Colonic mucosa (tissue), 4 donors: ENCODE results near the gene CD82. TPM values are rescaled to one million over a fixed set of nuclear protein-coding genes. Genes with fewer than 3 reads are reported as not detected.

ENCODE experiments used
- DNase-seq: peaks from one replicate; pipeline ENCODE4 v3.0.0-alpha.2; 2020
- H3K27ac ChIP-seq: fragments of 200-600 bp; one replicate; pipeline ENCODE4 v1.8.0; 2021
- H3K27me3 ChIP-seq: fragments of 200-600 bp; one replicate; pipeline ENCODE4 v1.8.0; 2021
- H3K36me3 ChIP-seq: fragments of 200-600 bp; one replicate; pipeline ENCODE4 v1.8.0; 2021
- H3K4me1 ChIP-seq: fragments of 200-600 bp; one replicate; pipeline ENCODE4 v1.8.0; 2021; ENCODE audit warnings: mild to moderate bottlenecking
- H3K4me3 ChIP-seq: fragments of 200-600 bp; one replicate; pipeline ENCODE4 v1.8.0; 2021
- H3K9ac ChIP-seq, 2 donors: one replicate each; pipeline ENCODE4 v1.7.0; 2013; ENCODE audit warnings: control low read depth in 2 of 2, low read depth in 2 of 2, low read length in 2 of 2
- H3K9me3 ChIP-seq: fragments of 200-600 bp; one replicate; pipeline ENCODE4 v1.8.0; 2021
- intact Hi-C: fragments of 100-400 bp; cut with DNase I; formaldehyde crosslinking; loops from one replicate; pipeline ENCODE4 v1.14.1; 2022
- total RNA-seq, 2 donors: library from RNA; stranded (reverse); fragmentation: NEBNext Ultra II Directional in 1 of 2; extraction: Animal tissue kit (Norgen Biotek cat#: 25700) in 1 of 2; gene quantifications; one replicate each; pipeline ENCODE4 v1.2.1, GENCODE V29; 2021
- TF ChIP-seq, protein P1 (sequence below): fragments of 200-600 bp; IDR thresholded peaks from one replicate; pipeline ENCODE4 v1.8.0; 2022; ENCODE audit warnings: antibody characterized with exemption, mild to moderate bottlenecking
- donor health status: healthy.
- donor health status: DM: no; HTN: no; CAD: no.
- donor health status: DM: no; HTN: no; CAD: no.

CD82 gene
- total RNA-seq, 2 donors from 2014 or later = 36.2 to 41.6 TPM

DNA sequence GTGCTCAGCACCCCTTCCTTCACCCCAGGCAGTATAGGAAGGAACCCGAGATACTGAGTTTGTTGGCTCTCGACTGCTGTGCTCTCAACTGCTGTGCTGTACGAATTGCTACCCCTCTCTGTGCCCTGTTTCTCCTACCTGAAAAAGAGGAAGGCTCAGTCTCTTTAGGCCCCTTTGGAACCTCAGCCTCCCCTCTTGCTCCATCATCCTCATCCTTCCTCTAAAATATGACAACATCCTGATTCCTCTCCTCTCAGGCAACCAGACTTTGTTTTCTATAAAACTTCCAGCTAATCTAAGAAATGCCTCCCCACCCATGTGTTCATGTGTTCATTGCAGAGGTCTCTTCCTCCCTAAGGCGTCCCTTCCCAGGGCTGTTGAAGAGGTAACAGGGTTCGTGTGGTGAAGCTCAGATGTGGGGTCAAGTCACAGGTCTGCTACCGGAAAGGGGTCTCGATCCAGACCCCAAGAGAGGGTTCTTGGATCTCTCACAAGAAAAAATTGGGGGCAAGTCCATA, 35.5 kb upstream of the CD82 start:
- Histone ChIP-seq H3K9ac (no peak overlapping the region), H3K9me3 (no peaks in the 10 kb centered on the region), H3K4me1 (no peaks in the 10 kb centered on the region), H3K27me3 (no peaks in the 10 kb centered on the region), H3K36me3 (no peaks in the 10 kb centered on the region), H3K4me3 (no peak overlapping the region), H3K27ac (no peak overlapping the region)
- TF ChIP-seq, protein P1, sequence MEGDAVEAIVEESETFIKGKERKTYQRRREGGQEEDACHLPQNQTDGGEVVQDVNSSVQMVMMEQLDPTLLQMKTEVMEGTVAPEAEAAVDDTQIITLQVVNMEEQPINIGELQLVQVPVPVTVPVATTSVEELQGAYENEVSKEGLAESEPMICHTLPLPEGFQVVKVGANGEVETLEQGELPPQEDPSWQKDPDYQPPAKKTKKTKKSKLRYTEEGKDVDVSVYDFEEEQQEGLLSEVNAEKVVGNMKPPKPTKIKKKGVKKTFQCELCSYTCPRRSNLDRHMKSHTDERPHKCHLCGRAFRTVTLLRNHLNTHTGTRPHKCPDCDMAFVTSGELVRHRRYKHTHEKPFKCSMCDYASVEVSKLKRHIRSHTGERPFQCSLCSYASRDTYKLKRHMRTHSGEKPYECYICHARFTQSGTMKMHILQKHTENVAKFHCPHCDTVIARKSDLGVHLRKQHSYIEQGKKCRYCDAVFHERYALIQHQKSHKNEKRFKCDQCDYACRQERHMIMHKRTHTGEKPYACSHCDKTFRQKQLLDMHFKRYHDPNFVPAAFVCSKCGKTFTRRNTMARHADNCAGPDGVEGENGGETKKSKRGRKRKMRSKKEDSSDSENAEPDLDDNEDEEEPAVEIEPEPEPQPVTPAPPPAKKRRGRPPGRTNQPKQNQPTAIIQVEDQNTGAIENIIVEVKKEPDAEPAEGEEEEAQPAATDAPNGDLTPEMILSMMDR = no peak
- no peak for DNase-seq
- intact Hi-C loops = no loop called here

DNA sequence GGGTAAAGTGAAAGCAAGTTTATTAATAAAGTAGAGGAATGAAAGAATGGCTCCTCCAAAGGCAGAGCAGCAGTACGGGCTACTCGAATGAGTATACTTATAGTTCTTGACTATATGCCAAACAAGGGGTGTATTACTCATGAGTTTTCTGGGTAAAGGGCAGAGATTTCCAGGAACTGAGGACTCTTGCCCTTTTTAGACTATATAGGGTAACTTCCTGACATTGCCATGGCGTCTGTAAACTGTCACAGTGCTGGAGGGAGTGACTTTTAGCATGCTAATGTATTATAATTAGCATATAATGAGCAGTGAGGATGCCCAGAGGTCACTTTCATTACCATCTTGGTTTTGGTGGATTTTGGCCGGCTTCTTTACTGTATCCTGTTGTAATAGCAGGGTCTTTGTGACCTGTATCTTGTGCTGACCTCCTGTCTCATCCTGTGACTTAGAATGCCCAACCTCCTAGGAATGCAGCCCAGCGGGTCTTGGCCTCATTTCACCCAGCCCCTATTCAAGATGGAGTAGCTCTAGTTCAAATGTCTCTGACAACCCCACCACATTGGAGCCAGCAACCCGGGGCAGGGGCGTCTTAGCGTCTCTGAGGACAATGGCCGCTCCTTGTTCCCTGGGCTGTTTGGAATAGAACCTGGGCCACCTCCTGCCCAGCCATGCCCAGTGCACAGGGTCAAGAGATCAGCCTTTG, 34.9 kb upstream of the CD82 start:
- H3K9ac ChIP-seq = no peak overlapping the region
- intact Hi-C loops = no loop called here
- no peak overlapping the region for H3K4me3 ChIP-seq
- H3K27ac ChIP-seq = no peak overlapping the region
- no peaks in the 10 kb centered on the region for H3K36me3 ChIP-seq
- no peak for DNase-seq
- TF ChIP-seq, protein P1 = no peak
- H3K9me3 ChIP-seq = no peaks in the 10 kb centered on the region
- no peaks in the 10 kb centered on the region for H3K4me1 ChIP-seq
- no peaks in the 10 kb centered on the region for H3K27me3 ChIP-seq

DNA sequence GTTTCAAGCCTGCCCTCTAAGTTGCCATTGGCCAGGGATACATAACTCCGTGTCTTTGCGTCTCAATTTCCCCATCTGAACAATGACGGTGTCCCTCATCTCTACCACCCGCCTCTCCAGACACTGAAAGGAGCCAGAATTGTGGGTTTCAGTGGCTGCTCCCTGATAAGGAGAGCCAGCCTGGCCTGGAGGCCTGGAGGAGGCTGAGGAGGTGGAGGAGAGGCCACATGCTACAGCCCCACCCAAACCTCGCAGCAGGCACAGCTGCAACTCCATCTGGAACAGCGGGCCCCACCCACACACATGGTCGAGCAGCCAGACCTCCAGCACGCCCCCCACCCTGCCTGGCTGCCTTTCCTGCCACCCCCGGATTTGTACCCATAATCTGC, 34.4 kb upstream of the CD82 start:
- intact Hi-C loops = no loop called here
- Histone ChIP-seq H3K9me3 (no peaks in the 10 kb centered on the region), H3K27me3 (no peaks in the 10 kb centered on the region), H3K4me1 (no peaks in the 10 kb centered on the region), H3K9ac (no peak overlapping the region), H3K27ac (no peak overlapping the region), H3K36me3 (no peaks in the 10 kb centered on the region), H3K4me3 (no peak overlapping the region)
- TF ChIP-seq, protein P1 = no peak
- no peak for DNase-seq

DNA sequence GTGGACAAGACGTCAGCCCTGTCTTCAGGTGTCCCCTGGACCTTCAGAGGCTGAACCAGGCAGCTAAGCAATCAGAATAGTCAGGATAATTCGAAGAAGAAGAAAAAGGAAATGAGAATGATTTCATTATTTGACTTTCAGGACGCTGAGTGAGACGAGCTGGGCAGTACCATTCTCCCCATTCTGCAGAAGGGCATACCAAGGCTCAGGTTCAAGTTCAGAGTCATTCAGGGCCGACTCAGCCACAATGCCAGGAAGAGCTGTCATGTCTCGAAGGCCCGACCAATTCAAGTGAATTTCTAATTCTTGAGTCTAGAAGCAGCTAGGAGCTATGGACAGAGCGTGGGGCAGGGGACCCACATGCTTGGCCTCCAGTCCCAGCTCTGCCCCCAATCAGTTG, 33.8 kb upstream of the CD82 start:
- H3K27me3 ChIP-seq = no peaks in the 10 kb centered on the region
- no peak overlapping the region for H3K4me3 ChIP-seq
- intact Hi-C loops = no loop called here
- DNase-seq = no peak
- no peaks in the 10 kb centered on the region for H3K9me3 ChIP-seq
- no peaks in the 10 kb centered on the region for H3K4me1 ChIP-seq
- TF ChIP-seq, protein P1 = no peak
- no peak overlapping the region for H3K9ac ChIP-seq
- H3K36me3 ChIP-seq = no peaks in the 10 kb centered on the region
- H3K27ac ChIP-seq = no peak overlapping the region

DNA sequence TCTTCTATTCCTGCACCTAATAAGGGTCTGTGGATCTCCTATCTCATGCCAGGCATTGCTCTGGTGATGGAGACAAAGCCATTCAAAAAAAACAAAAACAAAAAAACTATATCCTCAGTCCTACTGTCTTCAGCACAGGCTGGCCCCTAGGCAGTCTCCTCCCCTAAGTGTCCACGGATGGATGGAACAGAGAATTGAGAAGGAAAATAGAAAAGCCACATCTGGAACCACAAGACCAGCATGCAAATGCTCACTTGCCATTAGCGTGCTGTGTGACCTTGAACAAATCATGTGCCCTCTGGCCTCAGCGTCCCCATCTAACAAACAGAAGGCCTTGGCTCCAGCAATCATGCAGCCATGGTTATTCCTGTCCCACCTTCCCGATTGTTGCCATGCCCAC, 32.7 kb upstream of the CD82 start:
- TF ChIP-seq, protein P1 = no peak
- H3K9me3 ChIP-seq = no peaks in the 10 kb centered on the region
- no peaks in the 10 kb centered on the region for H3K4me1 ChIP-seq
- intact Hi-C loops = no loop called here
- no peaks in the 10 kb centered on the region for H3K36me3 ChIP-seq
- no peaks in the 10 kb centered on the region for H3K27me3 ChIP-seq
- H3K9ac ChIP-seq = no peak overlapping the region
- no peak overlapping the region for H3K27ac ChIP-seq
- DNase-seq = no peak
- no peak overlapping the region for H3K4me3 ChIP-seq
